Left ventricle myocardium inferior (tissue), 1 donor: Measurements from ENCODE around the gene NFKB1. TPM values are rescaled to one million over a fixed set of nuclear protein-coding genes. Genes with fewer than 3 reads are reported as not detected.

Experiments
- DNase-seq: peaks from one replicate; pipeline ENCODE4 v3.0.0-alpha.2; 2020
- H3K27ac ChIP-seq: fragments of 200-600 bp; replicated peaks from 2 replicates; pipeline ENCODE4 v1.8.0; 2021
- H3K27me3 ChIP-seq: fragments of 200-600 bp; 2 replicates; pipeline ENCODE4 v1.8.0; 2021; ENCODE audit warnings: low read depth
- H3K36me3 ChIP-seq: fragments of 200-600 bp; 2 replicates; pipeline ENCODE4 v1.8.0; 2021
- H3K4me1 ChIP-seq: fragments of 200-600 bp; 2 replicates; pipeline ENCODE4 v1.8.0; 2021
- H3K4me3 ChIP-seq: fragments of 200-600 bp; 2 replicates; pipeline ENCODE4 v1.8.0; 2021; ENCODE audit warnings: mild to moderate bottlenecking, moderate library complexity
- H3K9me3 ChIP-seq: fragments of 200-600 bp; replicated peaks from 2 replicates; pipeline ENCODE4 v1.8.0; 2021
- CTCF ChIP-seq: fragments of 200-600 bp; IDR thresholded peaks from 2 replicates; pipeline ENCODE4 v1.8.0; 2021; ENCODE audit warnings: antibody characterized with exemption, mild to moderate bottlenecking, borderline replicate concordance
- intact Hi-C: fragments of 100-400 bp; cut with micrococcal nuclease; formaldehyde crosslinking; loops from one replicate; pipeline ENCODE4 v1.11.0; 2022
- long read RNA-seq: library from polyadenylated mRNA; unstranded; transcript quantifications from one replicate; pipeline ENCODE4 v2.0.0, GENCODE V29; 2021
- total RNA-seq: library from RNA; stranded (reverse); fragmentation: NEBNext Ultra II Directional; extraction: Animal tissue kit (Norgen Biotek cat#: 25700); gene quantifications from one replicate; pipeline ENCODE4 v1.2.1, GENCODE V29; 2021
- donor health status: DM: no; HTN: yes; CAD: no; lungs with severe emphysema.

NFKB1 gene, protein sequence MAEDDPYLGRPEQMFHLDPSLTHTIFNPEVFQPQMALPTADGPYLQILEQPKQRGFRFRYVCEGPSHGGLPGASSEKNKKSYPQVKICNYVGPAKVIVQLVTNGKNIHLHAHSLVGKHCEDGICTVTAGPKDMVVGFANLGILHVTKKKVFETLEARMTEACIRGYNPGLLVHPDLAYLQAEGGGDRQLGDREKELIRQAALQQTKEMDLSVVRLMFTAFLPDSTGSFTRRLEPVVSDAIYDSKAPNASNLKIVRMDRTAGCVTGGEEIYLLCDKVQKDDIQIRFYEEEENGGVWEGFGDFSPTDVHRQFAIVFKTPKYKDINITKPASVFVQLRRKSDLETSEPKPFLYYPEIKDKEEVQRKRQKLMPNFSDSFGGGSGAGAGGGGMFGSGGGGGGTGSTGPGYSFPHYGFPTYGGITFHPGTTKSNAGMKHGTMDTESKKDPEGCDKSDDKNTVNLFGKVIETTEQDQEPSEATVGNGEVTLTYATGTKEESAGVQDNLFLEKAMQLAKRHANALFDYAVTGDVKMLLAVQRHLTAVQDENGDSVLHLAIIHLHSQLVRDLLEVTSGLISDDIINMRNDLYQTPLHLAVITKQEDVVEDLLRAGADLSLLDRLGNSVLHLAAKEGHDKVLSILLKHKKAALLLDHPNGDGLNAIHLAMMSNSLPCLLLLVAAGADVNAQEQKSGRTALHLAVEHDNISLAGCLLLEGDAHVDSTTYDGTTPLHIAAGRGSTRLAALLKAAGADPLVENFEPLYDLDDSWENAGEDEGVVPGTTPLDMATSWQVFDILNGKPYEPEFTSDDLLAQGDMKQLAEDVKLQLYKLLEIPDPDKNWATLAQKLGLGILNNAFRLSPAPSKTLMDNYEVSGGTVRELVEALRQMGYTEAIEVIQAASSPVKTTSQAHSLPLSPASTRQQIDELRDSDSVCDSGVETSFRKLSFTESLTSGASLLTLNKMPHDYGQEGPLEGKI
- total RNA-seq = 18.0 TPM
- long read RNA-seq, full-length matches to known transcripts = 49 of 65 reads
- long read RNA-seq, partial matches to known transcripts = 9 of 65 reads
- long read RNA-seq, other reads (novel, unspliced or antisense) = 7 of 65 reads

DNA sequence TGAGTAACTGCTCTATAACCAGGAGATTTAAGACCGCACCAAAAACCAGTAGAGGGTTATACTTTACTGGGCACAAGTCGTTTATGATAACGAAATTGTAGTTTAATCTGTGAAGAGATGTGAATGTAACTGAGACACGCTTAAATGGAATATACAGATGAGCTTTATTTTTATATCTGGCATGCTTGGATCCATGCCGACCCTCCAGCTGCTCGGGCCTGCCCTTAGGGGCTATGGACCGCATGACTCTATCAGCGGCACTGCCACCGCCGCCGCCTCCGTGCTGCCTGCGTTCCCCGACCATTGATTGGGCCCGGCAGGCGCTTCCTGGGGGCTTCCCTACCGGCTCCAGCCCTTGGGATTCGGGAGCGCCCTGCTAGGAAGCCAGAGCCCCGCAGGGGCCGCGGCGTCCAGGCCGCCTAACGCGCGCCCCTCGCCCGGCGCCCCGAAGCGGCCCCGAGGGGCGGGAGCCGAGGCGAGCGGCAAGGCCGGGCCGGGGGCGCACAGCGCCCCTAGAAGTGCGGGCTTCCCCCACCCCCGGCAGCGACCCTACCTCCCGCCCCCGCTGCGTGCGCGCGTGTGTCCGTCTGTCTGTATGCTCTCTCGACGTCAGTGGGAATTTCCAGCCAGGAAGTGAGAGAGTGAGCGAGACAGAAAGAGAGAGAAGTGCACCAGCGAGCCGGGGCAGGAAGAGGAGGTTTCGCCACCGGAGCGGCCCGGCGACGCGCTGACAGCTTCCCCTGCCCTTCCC is at the start of gene NFKB1:
NFKB1 (plus strand) TSS at position 664 of the 751 bp plus-strand sequence. CDS start 24,160 bp downstream, outside the sequence.
- peak; percentile 72 for DNase-seq
- H3K27ac ChIP-seq = peak within 1 kb of the TSS; percentile 98
- intact Hi-C loops = loop anchor here (10.0 kb wide), 1 partner anchor 94 kb away; no protein-coding TSS in a partner anchor
- H3K36me3 ChIP-seq = no peaks in the 10 kb centered on the region
- peak within 1 kb of the TSS; percentile 86 for H3K4me3 ChIP-seq
- peaks cover 57% of the 10 kb centered on the region for H3K4me1 ChIP-seq
- no peak for TF ChIP-seq CTCF
- H3K9me3 ChIP-seq = no peaks in the 10 kb centered on the region
- H3K27me3 ChIP-seq = no peaks in the 10 kb centered on the region

DNA sequence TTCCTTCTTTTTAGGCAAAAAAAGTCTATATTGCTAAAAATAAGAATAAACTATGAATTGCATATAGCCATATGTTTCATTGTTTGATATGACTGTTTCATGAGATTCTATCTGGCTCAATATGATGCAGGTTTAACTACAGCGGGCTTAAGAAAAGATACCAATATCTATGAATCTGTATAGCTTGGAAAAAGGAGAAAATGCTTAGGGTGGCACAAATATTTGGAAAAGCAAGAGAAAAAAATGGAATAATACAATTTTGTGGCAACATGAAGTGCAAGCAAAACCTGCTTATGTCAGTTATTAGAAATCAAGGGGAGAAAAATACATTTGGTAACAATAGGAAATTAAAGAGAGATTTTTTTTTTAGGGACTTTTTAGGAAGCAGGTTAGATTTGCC is 48.3 kb upstream of the NFKB1 start:
- Histone ChIP-seq H3K27ac (no peak overlapping the region), H3K36me3 (no peaks in the 10 kb centered on the region), H3K4me3 (no peak overlapping the region), H3K4me1 (no peaks in the 10 kb centered on the region), H3K27me3 (peaks cover 6% of the 10 kb centered on the region), H3K9me3 (no peaks in the 10 kb centered on the region)
- TF ChIP-seq CTCF = no peak
- DNase-seq = no peak
- intact Hi-C loops = loop anchor here (5.0 kb wide), 1 partner anchor 554 kb away; no protein-coding TSS in a partner anchor

DNA sequence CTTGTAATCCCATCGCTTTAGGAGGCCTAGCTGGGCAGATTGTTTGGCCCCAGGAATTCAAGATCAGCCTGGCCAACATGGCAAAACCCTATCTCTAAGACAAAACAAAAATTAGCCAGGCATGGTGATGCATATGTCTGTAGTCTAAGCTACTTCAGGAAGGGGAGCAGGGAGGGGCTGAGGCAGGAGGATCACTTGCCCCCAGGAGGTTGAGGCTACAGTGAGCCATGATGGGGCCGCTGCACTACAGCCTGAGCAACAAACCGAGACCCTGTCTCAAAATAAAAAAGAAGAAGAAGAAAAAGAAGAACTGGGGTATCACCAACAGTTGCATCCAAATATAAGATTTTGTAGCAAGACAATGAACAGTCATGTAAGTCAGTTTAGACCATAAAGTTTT is 47.3 kb upstream of the NFKB1 start:
- Histone ChIP-seq H3K27me3 (peaks cover 6% of the 10 kb centered on the region), H3K4me1 (no peaks in the 10 kb centered on the region), H3K9me3 (no peaks in the 10 kb centered on the region), H3K4me3 (no peak overlapping the region), H3K36me3 (no peaks in the 10 kb centered on the region), H3K27ac (no peak overlapping the region)
- DNase-seq = no peak
- intact Hi-C loops = loop anchor here (5.0 kb wide), 1 partner anchor 553 kb away; no protein-coding TSS in a partner anchor
- no peak for TF ChIP-seq CTCF

- H3K4me1 ChIP-seq = no peaks in the 10 kb centered on the region
- H3K4me3 ChIP-seq = no peak overlapping the region
- H3K36me3 ChIP-seq = no peaks in the 10 kb centered on the region
- peaks cover 6% of the 10 kb centered on the region for H3K27me3 ChIP-seq
- DNase-seq = no peak
- intact Hi-C loops = loop anchor here (5.0 kb wide), 1 partner anchor 553 kb away; no protein-coding TSS in a partner anchor
- peaks cover 1% of the 10 kb centered on the region for H3K9me3 ChIP-seq
- H3K27ac ChIP-seq = no peak overlapping the region
- no peak for TF ChIP-seq CTCF
Observed at GRCh38 chr4:102454268-102454667, 46.9 kb upstream of the NFKB1 start.
